Sigmoid colon (tissue), 4 donors: ENCODE measurements around the gene GCNT2.

Source experiments
- CTCF ChIP-seq, 4 experiments: fragments of 450-650 bp in 3 of 4; fragments of 200-600 bp in 1 of 4; IDR thresholded peaks; one replicate each; pipeline ENCODE4 v1.5.1; 2016 to 2019; ENCODE audit warnings: antibody characterized with exemption in 4 of 4, mild to moderate bottlenecking in 3 of 4, moderate library complexity in 2 of 4
- EP300 ChIP-seq, 4 donors: sonication (generic); formaldehyde crosslinking; IDR thresholded peaks; one replicate each; pipeline ENCODE4 v1.6.1; 2017; ENCODE audit warnings: antibody characterized with exemption in 4 of 4
- POLR2A ChIP-seq, 2 donors: fragments of 450-650 bp; IDR thresholded peaks; one replicate each; pipeline ENCODE4 v1.6.1; 2016; ENCODE audit warnings: antibody characterized with exemption in 2 of 2, mild to moderate bottlenecking in 2 of 2, moderate library complexity in 2 of 2
- POLR2AphosphoS5 ChIP-seq, 4 donors: sonication (generic); formaldehyde crosslinking; IDR thresholded peaks; one replicate each; pipeline ENCODE4 v1.6.1; 2017; ENCODE audit warnings: antibody characterized with exemption in 4 of 4

- no peak for TF ChIP-seq CTCF (IDR thresholded peaks at IDR 0.05)
- no peak for TF ChIP-seq EP300 (IDR thresholded peaks at IDR 0.05)
- TF ChIP-seq POLR2A (IDR thresholded peaks at IDR 0.05): no peak
- TF ChIP-seq POLR2AphosphoS5 (IDR thresholded peaks at IDR 0.05): no peak
These were observed 33.7 kb downstream of the GCNT2 start for GRCh38 chr6:10554826-10555225.
